ENCODE measurements around the gene CSH2.

CSH2 gene

DNA sequence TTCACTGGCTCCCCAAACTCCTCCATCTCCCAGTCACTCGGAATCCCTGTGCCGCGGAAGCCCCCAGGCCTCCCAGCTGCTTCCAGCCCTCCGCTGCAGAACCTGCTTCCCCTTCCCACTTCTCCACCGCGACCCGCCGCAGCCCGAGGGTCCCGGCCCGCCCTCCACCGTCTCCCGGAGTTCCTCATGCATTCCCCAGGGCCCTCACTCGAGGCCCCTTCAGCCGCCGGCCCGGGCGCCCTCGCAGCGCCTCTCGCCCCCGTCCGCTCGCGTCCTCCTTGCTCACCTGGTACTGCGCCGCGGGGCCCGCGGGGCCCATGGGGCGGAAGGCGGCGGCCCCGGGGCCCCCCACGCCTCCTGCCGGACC lies 31.3 kb downstream of the CSH2 start:
- Histone ChIP-seq H4K8ac (ENCODE audit: low read depth, low read length) (no peak overlapping the region), H2BK5ac (ENCODE audit: low read length) (no peak overlapping the region), H2BK15ac (replicated peaks; ENCODE audit: low read depth) (no peak overlapping the region), H2AK5ac (ENCODE audit: low read length) (no peak overlapping the region), H3K23ac (ENCODE audit: low read length) (peak overlapping the region; percentile 66), H2BK120ac (ENCODE audit: low read depth, low read length) (no peak overlapping the region), H3K4me1 (ENCODE audit: control insufficient read depth, low read depth, low read length) (peaks cover 10% of the 10 kb centered on the region), H3K79me2 (ENCODE audit: control insufficient read depth, insufficient read depth, low read length) (peaks cover 36% of the 10 kb centered on the region), H3K9ac (ENCODE audit: low read length) (peak overlapping the region; percentile 96), H3K4me3 (ENCODE audit: low read length) (peak overlapping the region; percentile 93), H3K4ac (ENCODE audit: low read depth, low read length) (peak overlapping the region; percentile 87), H3K4me2 (ENCODE audit: low read length) (peak overlapping the region; percentile 90), H3K27me3 (ENCODE audit: insufficient read depth, low read length, poor library complexity) (no peaks in the 10 kb centered on the region), H3K36me3 (ENCODE audit: control insufficient read depth, insufficient read depth, low read length) (no peaks in the 10 kb centered on the region), H4K5ac (ENCODE audit: low read length) (no peak overlapping the region), H3K56ac (ENCODE audit: low read length) (peak overlapping the region; percentile 93), H3K18ac (ENCODE audit: low read length) (peak overlapping the region; percentile 98), H3K79me1 (ENCODE audit: low read length) (peaks cover 26% of the 10 kb centered on the region), H3K27ac (ENCODE audit: low read depth, low read length) (peak overlapping the region; percentile 94)
- whole genome bisulfite sequencing (ENCODE audit: extremely low coverage, insufficient coverage, low lambda C conversion rate): no CpG with 5 or more reads among the region's 36 CpGs
- DNase-seq: peak; percentile 51

GRCh38 chr17:63841350-63842172 lies 31.9 kb downstream of the CSH2 start:
- Histone ChIP-seq H3K4me2 (ENCODE audit: low read length) (peak overlapping the region; percentile 90), H4K8ac (ENCODE audit: low read depth, low read length) (no peak overlapping the region), H3K9ac (ENCODE audit: low read length) (peak overlapping the region; percentile 96), H3K18ac (ENCODE audit: low read length) (peak overlapping the region; percentile 98), H3K36me3 (ENCODE audit: control insufficient read depth, insufficient read depth, low read length) (no peaks in the 10 kb centered on the region), H3K56ac (ENCODE audit: low read length) (peak overlapping the region; percentile 93), H3K4me3 (ENCODE audit: low read length) (peak overlapping the region; percentile 93), H3K23ac (ENCODE audit: low read length) (peak overlapping the region; percentile 66), H3K27ac (ENCODE audit: low read depth, low read length) (peak overlapping the region; percentile 94), H3K27me3 (ENCODE audit: insufficient read depth, low read length, poor library complexity) (no peaks in the 10 kb centered on the region), H2BK5ac (ENCODE audit: low read length) (no peak overlapping the region), H3K4me1 (ENCODE audit: control insufficient read depth, low read depth, low read length) (peaks cover 10% of the 10 kb centered on the region), H2AK5ac (ENCODE audit: low read length) (no peak overlapping the region), H2BK15ac (replicated peaks; ENCODE audit: low read depth) (no peak overlapping the region), H4K5ac (ENCODE audit: low read length) (no peak overlapping the region), H3K4ac (ENCODE audit: low read depth, low read length) (no peak overlapping the region), H3K79me2 (ENCODE audit: control insufficient read depth, insufficient read depth, low read length) (peaks cover 36% of the 10 kb centered on the region), H3K79me1 (ENCODE audit: low read length) (peaks cover 26% of the 10 kb centered on the region), H2BK120ac (ENCODE audit: low read depth, low read length) (no peak overlapping the region)
- peak; percentile 55 for DNase-seq
- no CpG with 5 or more reads among the region's 26 CpGs for WGBS (ENCODE audit: extremely low coverage, insufficient coverage, low lambda C conversion rate)

- no peak overlapping the region for H3K4me3 ChIP-seq (ENCODE audit: low read length)
- DNase-seq: no peak
- no peak overlapping the region for H3K27ac ChIP-seq (ENCODE audit: low read depth, low read length)
- H3K18ac ChIP-seq (ENCODE audit: low read length): no peak overlapping the region
- no peaks in the 10 kb centered on the region for H3K27me3 ChIP-seq (ENCODE audit: insufficient read depth, low read length, poor library complexity)
- no peaks in the 10 kb centered on the region for H3K36me3 ChIP-seq (ENCODE audit: control insufficient read depth, insufficient read depth, low read length)
- H4K8ac ChIP-seq (ENCODE audit: low read depth, low read length): no peak overlapping the region
- H3K79me2 ChIP-seq (ENCODE audit: control insufficient read depth, insufficient read depth, low read length): peaks cover 36% of the 10 kb centered on the region
- H3K4me2 ChIP-seq (ENCODE audit: low read length): peak overlapping the region; percentile 90
- H2BK120ac ChIP-seq (ENCODE audit: low read depth, low read length): no peak overlapping the region
- WGBS (ENCODE audit: extremely low coverage, insufficient coverage, low lambda C conversion rate): no CpG with 5 or more reads among the region's 4 CpGs
- H2BK5ac ChIP-seq (ENCODE audit: low read length): no peak overlapping the region
- H3K79me1 ChIP-seq (ENCODE audit: low read length): peaks cover 26% of the 10 kb centered on the region
- H3K4me1 ChIP-seq (ENCODE audit: control insufficient read depth, low read depth, low read length): peaks cover 10% of the 10 kb centered on the region
- no peak overlapping the region for H3K23ac ChIP-seq (ENCODE audit: low read length)
- H3K9ac ChIP-seq (ENCODE audit: low read length): peak overlapping the region; percentile 96
- H3K56ac ChIP-seq (ENCODE audit: low read length): peak overlapping the region; percentile 93
- no peak overlapping the region for H2AK5ac ChIP-seq (ENCODE audit: low read length)
- H3K4ac ChIP-seq (ENCODE audit: low read depth, low read length): no peak overlapping the region
- H4K5ac ChIP-seq (ENCODE audit: low read length): no peak overlapping the region
- no peak overlapping the region for H2BK15ac ChIP-seq (replicated peaks; ENCODE audit: low read depth)
Observed at GRCh38 chr17:63840591-63841349, 32.7 kb downstream of the CSH2 start.

GRCh38 chr17:63838631-63839171 lies 34.8 kb downstream of the CSH2 start:
- no peak overlapping the region for H3K18ac ChIP-seq (ENCODE audit: low read length)
- H3K56ac ChIP-seq (ENCODE audit: low read length): peak overlapping the region; percentile 6
- no peak overlapping the region for H3K4me3 ChIP-seq (ENCODE audit: low read length)
- peaks cover 26% of the 10 kb centered on the region for H3K79me1 ChIP-seq (ENCODE audit: low read length)
- H3K27ac ChIP-seq (ENCODE audit: low read depth, low read length): no peak overlapping the region
- no peak overlapping the region for H2BK15ac ChIP-seq (replicated peaks; ENCODE audit: low read depth)
- DNase-seq: peak; percentile 35
- H3K4me2 ChIP-seq (ENCODE audit: low read length): no peak overlapping the region
- no peak overlapping the region for H2BK5ac ChIP-seq (ENCODE audit: low read length)
- no peak overlapping the region for H3K9ac ChIP-seq (ENCODE audit: low read length)
- no peak overlapping the region for H3K23ac ChIP-seq (ENCODE audit: low read length)
- no peak overlapping the region for H4K8ac ChIP-seq (ENCODE audit: low read depth, low read length)
- no peak overlapping the region for H2BK120ac ChIP-seq (ENCODE audit: low read depth, low read length)
- H3K36me3 ChIP-seq (ENCODE audit: control insufficient read depth, insufficient read depth, low read length): peaks cover 4% of the 10 kb centered on the region
- no peaks in the 10 kb centered on the region for H3K27me3 ChIP-seq (ENCODE audit: insufficient read depth, low read length, poor library complexity)
- H3K4me1 ChIP-seq (ENCODE audit: control insufficient read depth, low read depth, low read length): peaks cover 10% of the 10 kb centered on the region
- no peak overlapping the region for H2AK5ac ChIP-seq (ENCODE audit: low read length)
- H3K4ac ChIP-seq (ENCODE audit: low read depth, low read length): no peak overlapping the region
- no peak overlapping the region for H4K5ac ChIP-seq (ENCODE audit: low read length)
- WGBS (ENCODE audit: extremely low coverage, insufficient coverage, low lambda C conversion rate): no CpG with 5 or more reads among the region's 7 CpGs
- H3K79me2 ChIP-seq (ENCODE audit: control insufficient read depth, insufficient read depth, low read length): peaks cover 36% of the 10 kb centered on the region

- no peak overlapping the region for H2AK5ac ChIP-seq (ENCODE audit: low read length)
- H3K4ac ChIP-seq (ENCODE audit: low read depth, low read length): no peak overlapping the region
- peaks cover 36% of the 10 kb centered on the region for H3K79me2 ChIP-seq (ENCODE audit: control insufficient read depth, insufficient read depth, low read length)
- whole genome bisulfite sequencing (ENCODE audit: extremely low coverage, insufficient coverage, low lambda C conversion rate): no CpG with 5 or more reads among the region's 5 CpGs
- no peak overlapping the region for H3K18ac ChIP-seq (ENCODE audit: low read length)
- H3K4me2 ChIP-seq (ENCODE audit: low read length): no peak overlapping the region
- no peak overlapping the region for H4K5ac ChIP-seq (ENCODE audit: low read length)
- peaks cover 26% of the 10 kb centered on the region for H3K79me1 ChIP-seq (ENCODE audit: low read length)
- peak overlapping the region; percentile 25 for H3K56ac ChIP-seq (ENCODE audit: low read length)
- no peak overlapping the region for H2BK120ac ChIP-seq (ENCODE audit: low read depth, low read length)
- no peak overlapping the region for H3K27ac ChIP-seq (ENCODE audit: low read depth, low read length)
- H2BK15ac ChIP-seq (replicated peaks; ENCODE audit: low read depth): no peak overlapping the region
- H3K4me3 ChIP-seq (ENCODE audit: low read length): no peak overlapping the region
- H3K36me3 ChIP-seq (ENCODE audit: control insufficient read depth, insufficient read depth, low read length): peaks cover 8% of the 10 kb centered on the region
- no peaks in the 10 kb centered on the region for H3K27me3 ChIP-seq (ENCODE audit: insufficient read depth, low read length, poor library complexity)
- no peak overlapping the region for H3K9ac ChIP-seq (ENCODE audit: low read length)
- peaks cover 10% of the 10 kb centered on the region for H3K4me1 ChIP-seq (ENCODE audit: control insufficient read depth, low read depth, low read length)
- H2BK5ac ChIP-seq (ENCODE audit: low read length): no peak overlapping the region
- H4K8ac ChIP-seq (ENCODE audit: low read depth, low read length): no peak overlapping the region
- peak overlapping the region; percentile 9 for H3K23ac ChIP-seq (ENCODE audit: low read length)
- DNase-seq: no peak
Observed at GRCh38 chr17:63837962-63838600, 35.4 kb downstream of the CSH2 start.

Measured in mesendoderm (in vitro differentiated cells).